Liver (tissue), 9 donors: ENCODE results near the gene CBFA2T2. TPM values are rescaled to one million over a fixed set of nuclear protein-coding genes. Genes with fewer than 3 reads are reported as not detected.

ENCODE experiments used
- DNase-seq: peaks from one replicate; pipeline ENCODE4 v3.0.0-alpha.2; 2017; ENCODE audit warnings: low spot score
- H3K27ac ChIP-seq, 2 donors: one replicate each; pipeline ENCODE4 v1.7.0; 2013; ENCODE audit warnings: inconsistent platforms in 2 of 2, low read length in 2 of 2, control low read depth in 1 of 2, low read depth in 1 of 2, mild to moderate bottlenecking in 1 of 2
- H3K27me3 ChIP-seq, 4 donors: one replicate each; pipeline versions ENCODE4 v1.6.1 to v1.7.0; 2013; ENCODE audit warnings: low read length in 3 of 4, inconsistent platforms in 1 of 4, mild to moderate bottlenecking in 1 of 4, moderate library complexity in 1 of 4; ENCODE audit not compliant: control insufficient read depth in 4 of 4, insufficient read depth in 4 of 4
- H3K36me3 ChIP-seq, 4 donors: one replicate each; pipeline versions ENCODE4 v1.6.1 to v1.7.0; 2013; ENCODE audit warnings: low read length in 3 of 4, mild to moderate bottlenecking in 3 of 4, low read depth in 1 of 4, moderate library complexity in 1 of 4; ENCODE audit not compliant: control insufficient read depth in 4 of 4, insufficient read depth in 3 of 4
- H3K4me1 ChIP-seq, 4 donors: one replicate each; pipeline versions ENCODE4 v1.6.1 to v1.7.0; 2013; ENCODE audit warnings: low read length in 3 of 4, mild to moderate bottlenecking in 3 of 4, moderate library complexity in 1 of 4; ENCODE audit not compliant: control insufficient read depth in 4 of 4, insufficient read depth in 4 of 4
- H3K4me3 ChIP-seq, 3 donors: one replicate each; pipeline versions ENCODE4 v1.6.1 to v1.7.0; 2013; ENCODE audit warnings: low read length in 3 of 3, control low read depth in 1 of 3, low read depth in 1 of 3, mild to moderate bottlenecking in 1 of 3
- H3K9ac ChIP-seq, 2 donors: one replicate each; pipeline ENCODE4 v1.7.0; 2013; ENCODE audit warnings: low read length in 2 of 2, mild to moderate bottlenecking in 2 of 2, moderate library complexity in 2 of 2, control low read depth in 1 of 2, low read depth in 1 of 2
- H3K9me3 ChIP-seq, 4 donors: one replicate each; pipeline versions ENCODE4 v1.6.1 to v1.7.0; 2013; ENCODE audit warnings: low read length in 3 of 4; ENCODE audit not compliant: control insufficient read depth in 4 of 4
- CTCF ChIP-seq: fragments of 150-350 bp; IDR thresholded peaks from 2 replicates; pipeline ENCODE4 v1.5.1; 2017; ENCODE audit warnings: improper control_type of control experiment, low read depth, low read length; ENCODE audit not compliant: missing input control
- EGR1 ChIP-seq, 2 donors: IDR thresholded peaks; 2 replicates each; pipeline ENCODE4 v1.6.1; 2016 to 2018; ENCODE audit warnings: antibody characterized with exemption in 2 of 2, low read depth in 2 of 2
- FOXA1 ChIP-seq: IDR thresholded peaks from 2 replicates; pipeline ENCODE4 v1.6.1; 2016; ENCODE audit warnings: antibody characterized with exemption
- FOXA2 ChIP-seq: IDR thresholded peaks from 2 replicates; pipeline ENCODE4 v1.6.1; 2016; ENCODE audit warnings: antibody characterized with exemption
- GABPA ChIP-seq, 2 donors: IDR thresholded peaks in 1 of 2; conservative IDR thresholded peaks in 1 of 2; 2 replicates each; pipeline ENCODE4 v1.6.1; 2016; ENCODE audit warnings: antibody characterized with exemption in 2 of 2, mild to moderate bottlenecking in 1 of 2, moderate library complexity in 1 of 2
- HNF4G ChIP-seq: IDR thresholded peaks from 2 replicates; pipeline ENCODE4 v1.6.1; 2016; ENCODE audit warnings: antibody characterized with exemption
- JUND ChIP-seq, 2 donors: IDR thresholded peaks; 2 replicates each; pipeline ENCODE4 v1.6.1; 2016; ENCODE audit warnings: antibody characterized with exemption in 2 of 2
- NR2F2 ChIP-seq: IDR thresholded peaks from 2 replicates; pipeline ENCODE4 v1.6.1; 2016; ENCODE audit warnings: antibody characterized with exemption
- RAD21 ChIP-seq, 2 donors: IDR thresholded peaks; 2 replicates each; pipeline ENCODE4 v1.6.1; 2016; ENCODE audit warnings: antibody characterized with exemption in 2 of 2, mild to moderate bottlenecking in 2 of 2
- REST ChIP-seq: IDR thresholded peaks from 2 replicates; pipeline ENCODE4 v1.6.1; 2016; ENCODE audit warnings: antibody characterized with exemption, mild to moderate bottlenecking
- RXRA ChIP-seq, 2 donors: IDR thresholded peaks; 2 replicates each; pipeline ENCODE4 v1.6.1; 2017 to 2018; ENCODE audit warnings: antibody characterized with exemption in 2 of 2, mild to moderate bottlenecking in 1 of 2
- SP1 ChIP-seq: IDR thresholded peaks from 2 replicates; pipeline ENCODE4 v1.6.1; 2018; ENCODE audit warnings: antibody characterized with exemption, mild to moderate bottlenecking
- TAF1 ChIP-seq: conservative IDR thresholded peaks from 2 replicates; pipeline ENCODE4 v1.6.1; 2016; ENCODE audit warnings: antibody characterized with exemption, mild to moderate bottlenecking
- YY1 ChIP-seq: IDR thresholded peaks from 2 replicates; pipeline ENCODE4 v1.6.1; 2016; ENCODE audit warnings: antibody characterized with exemption, mild to moderate bottlenecking
- ZBTB33 ChIP-seq: IDR thresholded peaks from 2 replicates; pipeline ENCODE4 v1.6.1; 2016; ENCODE audit warnings: antibody characterized with exemption
- WGBS: extraction: QIAGEN DNeasy Blood & Tissue Kit; methylation state at CpG from one replicate; pipeline ENCODE4 v1.1.7; 2013; 5-methylcytosine and 5-hydroxymethylcytosine counted together
- polyA plus RNA-seq, 2 donors: library from polyadenylated mRNA; stranded (reverse) in 1 of 2; unstranded in 1 of 2; fragments of 200-250 nt in 1 of 2; fragments of >200 nt in 1 of 2; fragmentation: Nextera tagmentation in 1 of 2; extraction: Ambion mirVana in 1 of 2; gene quantifications; one replicate each; pipeline versions ENCODE4 v1.2.1 to v1.2.3, GENCODE V29; 2013 to 2015
- total RNA-seq, 2 donors: library from RNA; depleted of rRNA; stranded (reverse); fragments of >200 nt; gene quantifications; one replicate each; pipeline ENCODE4 v1.2.3, GENCODE V29; 2014
- donor health status: healthy.
- donor health status: healthy.
- donor health status: healthy.
- donor health status: healthy.
- donor health status: healthy.

The CBFA2T2 gene
- total and polyA plus RNA-seq, 4 donors: 2.0 to 5.5 (median 5.3) TPM

- no peaks in the 10 kb centered on the region for H3K9me3 ChIP-seq
- no peak for DNase-seq
- TF ChIP-seq TAF1 (no peak), REST (no peak), EGR1 (IDR thresholded peaks at IDR 0.05; ENCODE audit: low read depth in 2 of 2) (no peak), YY1 (no peak), FOXA2 (no peak), RAD21 (IDR thresholded peaks at IDR 0.05) (no peak), FOXA1 (no peak), GABPA (IDR thresholded peaks at IDR 0.05 in 1 of 2, conservative IDR thresholded peaks at IDR 0.05 in 1 of 2) (no peak), RXRA (IDR thresholded peaks at IDR 0.05) (no peak), HNF4G (no peak), ZBTB33 (no peak), CTCF (no peak), JUND (IDR thresholded peaks at IDR 0.05) (no peak), NR2F2 (no peak), SP1 (no peak)
- no peaks in the 10 kb centered on the region for H3K4me1 ChIP-seq
- no peak overlapping the region for H3K27ac ChIP-seq
- WGBS: 89% methylated on average over 3 of the region's 3 CpGs
- H3K9ac ChIP-seq: no peak overlapping the region
- no peak overlapping the region for H3K4me3 ChIP-seq
- no peaks in the 10 kb centered on the region for H3K27me3 ChIP-seq
- H3K36me3 ChIP-seq: no peaks in the 10 kb centered on the region
These were observed 23.6 kb upstream of the CBFA2T2 start for GRCh38 chr20:33466303-33466646.

GRCh38 chr20:33470457-33470856 lies 19.4 kb upstream of the CBFA2T2 start:
- no peak for DNase-seq
- H3K9ac ChIP-seq: no peak overlapping the region
- no peaks in the 10 kb centered on the region for H3K27me3 ChIP-seq
- H3K9me3 ChIP-seq: no peaks in the 10 kb centered on the region
- H3K27ac ChIP-seq: no peak overlapping the region
- WGBS: 79% methylated on average over 4 of the region's 4 CpGs
- H3K4me3 ChIP-seq: no peak overlapping the region
- H3K36me3 ChIP-seq: no peaks in the 10 kb centered on the region
- TF ChIP-seq REST: no peak
- TF ChIP-seq FOXA2: no peak
- no peak for TF ChIP-seq ZBTB33
- H3K4me1 ChIP-seq: peaks cover 0 to 2% (median 0%) of the 10 kb centered on the region in 4 donors
